DOHH2 (cell line): ENCODE measurements around the gene CD164L2.

Source experiments
- H3F3A ChIP-seq: fragments of 200-600 bp; sonication (generic), shearing (Covaris generic); 2 replicates; pipeline ENCODE4 v1.6.0; 2016; ENCODE audit warnings: antibody characterized with exemption, mild to moderate bottlenecking; ENCODE audit not compliant: control insufficient read depth, insufficient read depth
- H3K27ac ChIP-seq: fragments of 200-600 bp; sonication (generic); 2 replicates; pipeline ENCODE4 v1.5.1; 2014; ENCODE audit warnings: low read depth, mild to moderate bottlenecking, low read length, moderate library complexity
- H3K27me3 ChIP-seq: fragments of 200-600 bp; sonication (generic); 2 replicates; pipeline ENCODE4 v1.6.1; 2014; ENCODE audit warnings: mild to moderate bottlenecking, low read length, mixed read lengths; ENCODE audit not compliant: control insufficient read depth
- H3K36me3 ChIP-seq: fragments of 200-600 bp; sonication (generic); 2 replicates; pipeline ENCODE4 v1.6.1; 2014; ENCODE audit warnings: mild to moderate bottlenecking, low read length, moderate library complexity, mixed read lengths; ENCODE audit not compliant: control insufficient read depth
- H3K4me1 ChIP-seq: fragments of 200-600 bp; sonication (generic); 2 replicates; pipeline ENCODE4 v1.6.1; 2014; ENCODE audit warnings: mild to moderate bottlenecking, low read length, mixed read lengths; ENCODE audit not compliant: control insufficient read depth
- H3K4me2 ChIP-seq: fragments of 200-600 bp; sonication (generic); 2 replicates; pipeline ENCODE4 v1.6.0; 2014; ENCODE audit warnings: mild to moderate bottlenecking, low read length, moderate library complexity
- H3K4me3 ChIP-seq: fragments of 200-600 bp; sonication (generic); 2 replicates; pipeline ENCODE4 v1.5.1; 2014; ENCODE audit warnings: mild to moderate bottlenecking, low read length, mixed read lengths
- H3K79me2 ChIP-seq: fragments of 200-600 bp; sonication (generic); 2 replicates; pipeline ENCODE4 v1.6.1; 2014; ENCODE audit warnings: mild to moderate bottlenecking, low read length, mixed read lengths; ENCODE audit not compliant: control insufficient read depth
- H3K9me2 ChIP-seq: fragments of 200-600 bp; sonication (generic); replicated peaks from 2 replicates; pipeline ENCODE4 v1.6.1; 2014; ENCODE audit warnings: mild to moderate bottlenecking, low read length, mixed read lengths; ENCODE audit not compliant: control insufficient read depth
- H3K9me3 ChIP-seq: fragments of 200-600 bp; sonication (generic); 2 replicates; pipeline ENCODE4 v1.6.1; 2014; ENCODE audit warnings: antibody characterized with exemption, low read length, mixed read lengths; ENCODE audit not compliant: control insufficient read depth, insufficient read depth
- H4K20me1 ChIP-seq: fragments of 200-600 bp; sonication (generic); 2 replicates; pipeline ENCODE4 v1.6.0; 2014; ENCODE audit warnings: low read depth, mild to moderate bottlenecking, antibody characterized with exemption, low read length, moderate library complexity; ENCODE audit not compliant: control insufficient read depth, insufficient read depth
- EZH2phosphoT487 ChIP-seq: fragments of 200-600 bp; sonication (generic); IDR thresholded peaks from 2 replicates; pipeline ENCODE4 v1.6.1; 2017; ENCODE audit warnings: borderline replicate concordance, mild to moderate bottlenecking, antibody characterized with exemption, low read length, moderate library complexity, mixed read lengths
- TF ChIP-seq, protein P1 (sequence below): fragments of 200-600 bp; sonication (generic); IDR thresholded peaks from one replicate; pipeline ENCODE4 v1.5.1; 2014; ENCODE audit warnings: antibody characterized with exemption, mild to moderate bottlenecking, low read depth, low read length; ENCODE audit not compliant: poor library complexity, severe bottlenecking

The CD164L2 gene

DNA sequence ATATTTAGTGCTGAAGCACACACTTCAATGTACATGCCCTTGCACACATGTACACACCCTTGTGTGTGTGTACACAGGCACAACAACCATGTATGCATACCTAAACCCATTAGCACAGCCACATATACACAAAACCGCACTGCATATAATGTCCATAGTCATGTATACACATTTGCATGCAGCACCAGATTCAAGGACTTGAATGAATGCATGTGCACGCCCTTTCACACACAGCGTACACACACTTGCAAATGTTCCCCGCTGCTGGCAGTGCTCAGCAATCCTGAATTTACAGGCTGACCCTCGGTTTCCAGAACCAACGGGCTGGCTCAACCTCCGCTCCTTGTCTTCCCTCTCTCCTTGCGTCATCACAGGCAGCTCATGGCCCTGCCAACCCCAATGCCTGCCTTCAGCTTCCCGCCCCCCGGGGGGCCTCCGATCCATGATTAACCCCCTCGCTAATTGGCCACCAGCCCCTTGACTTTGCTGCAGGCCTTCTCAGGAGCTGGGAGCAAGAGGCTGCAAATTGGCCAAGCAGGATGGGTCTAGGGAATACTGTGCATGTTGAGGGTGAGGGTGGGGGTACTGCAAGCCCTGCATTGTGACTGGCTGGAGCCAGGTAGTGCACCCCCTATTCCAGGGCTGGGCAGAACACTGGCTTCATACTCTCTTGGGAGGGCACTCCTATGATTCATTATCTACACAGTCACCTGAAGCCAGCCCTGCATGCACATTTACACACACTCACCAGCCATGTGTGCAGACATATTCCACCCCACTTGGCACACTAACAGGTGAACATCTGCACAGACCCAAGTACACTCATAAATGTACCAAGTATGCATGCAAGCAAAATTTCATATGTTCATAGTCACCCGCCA lies 17.2 kb upstream of the CD164L2 start:
- Histone ChIP-seq H3F3A (0 out of 2 replicates have a peak, but pooled peaks cover 4% of the 10 kb centered on the region), H3K27me3 (no peaks in the 10 kb centered on the region), H3K4me3 (no peak overlapping the region), H3K9me2 (no peaks in the 10 kb centered on the region), H3K9me3 (no peaks in the 10 kb centered on the region), H3K4me1 (peaks cover 22% of the 10 kb centered on the region), H3K27ac (no peak overlapping the region), H3K36me3 (no peaks in the 10 kb centered on the region), H3K4me2 (no peak overlapping the region), H3K79me2 (no peaks in the 10 kb centered on the region), H4K20me1 (no peaks in the 10 kb centered on the region)
- TF ChIP-seq EZH2phosphoT487 = no peak
- TF ChIP-seq, protein P1, sequence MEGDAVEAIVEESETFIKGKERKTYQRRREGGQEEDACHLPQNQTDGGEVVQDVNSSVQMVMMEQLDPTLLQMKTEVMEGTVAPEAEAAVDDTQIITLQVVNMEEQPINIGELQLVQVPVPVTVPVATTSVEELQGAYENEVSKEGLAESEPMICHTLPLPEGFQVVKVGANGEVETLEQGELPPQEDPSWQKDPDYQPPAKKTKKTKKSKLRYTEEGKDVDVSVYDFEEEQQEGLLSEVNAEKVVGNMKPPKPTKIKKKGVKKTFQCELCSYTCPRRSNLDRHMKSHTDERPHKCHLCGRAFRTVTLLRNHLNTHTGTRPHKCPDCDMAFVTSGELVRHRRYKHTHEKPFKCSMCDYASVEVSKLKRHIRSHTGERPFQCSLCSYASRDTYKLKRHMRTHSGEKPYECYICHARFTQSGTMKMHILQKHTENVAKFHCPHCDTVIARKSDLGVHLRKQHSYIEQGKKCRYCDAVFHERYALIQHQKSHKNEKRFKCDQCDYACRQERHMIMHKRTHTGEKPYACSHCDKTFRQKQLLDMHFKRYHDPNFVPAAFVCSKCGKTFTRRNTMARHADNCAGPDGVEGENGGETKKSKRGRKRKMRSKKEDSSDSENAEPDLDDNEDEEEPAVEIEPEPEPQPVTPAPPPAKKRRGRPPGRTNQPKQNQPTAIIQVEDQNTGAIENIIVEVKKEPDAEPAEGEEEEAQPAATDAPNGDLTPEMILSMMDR = no peak

DNA sequence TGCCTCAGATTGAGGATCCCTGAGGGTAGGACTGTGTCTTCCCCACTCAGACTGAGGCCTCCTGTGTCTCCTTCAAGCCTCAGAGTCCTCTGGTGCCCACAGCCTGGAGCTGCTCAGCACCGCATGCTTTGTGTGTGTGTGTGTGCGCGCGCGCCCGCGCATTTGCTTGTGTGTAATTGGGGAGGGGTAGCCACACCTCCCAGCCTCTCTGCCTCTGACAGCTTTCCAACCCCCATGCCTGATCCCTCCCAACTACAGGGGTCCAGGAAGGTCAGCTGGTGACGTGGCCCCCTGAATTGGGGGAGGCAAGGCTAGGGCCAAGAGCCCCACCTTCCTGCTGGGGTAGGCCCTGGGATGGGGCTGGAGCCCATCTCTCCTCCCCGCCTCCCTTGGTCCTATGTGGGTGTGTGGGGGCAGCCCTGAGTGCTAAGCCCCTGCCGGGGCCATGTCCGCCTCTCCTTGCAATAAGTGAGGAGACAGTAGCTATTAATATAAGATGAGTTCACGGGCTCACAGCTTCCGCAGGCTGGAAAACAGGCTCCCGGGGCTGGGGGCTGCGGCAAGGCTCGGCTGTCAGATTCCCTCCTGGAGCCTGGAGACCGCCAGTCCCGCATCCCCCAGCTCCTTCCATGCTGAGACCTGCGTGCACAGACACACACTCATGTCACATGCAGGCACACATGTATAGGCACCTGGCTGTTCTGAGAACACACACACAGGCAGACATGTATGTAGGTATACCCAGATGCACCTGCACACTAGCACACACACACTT lies 16.3 kb upstream of the CD164L2 start:
- H3K27me3 ChIP-seq = no peaks in the 10 kb centered on the region
- H3K9me2 ChIP-seq = no peaks in the 10 kb centered on the region
- no peaks in the 10 kb centered on the region for H3K79me2 ChIP-seq
- no peak overlapping the region for H3K27ac ChIP-seq
- no peaks in the 10 kb centered on the region for H3K36me3 ChIP-seq
- no peaks in the 10 kb centered on the region for H3K9me3 ChIP-seq
- H3K4me1 ChIP-seq = peaks cover 21% of the 10 kb centered on the region
- H4K20me1 ChIP-seq = no peaks in the 10 kb centered on the region
- no peak overlapping the region for H3K4me2 ChIP-seq
- H3K4me3 ChIP-seq = no peak overlapping the region
- TF ChIP-seq EZH2phosphoT487 = no peak
- TF ChIP-seq, protein P1 = no peak
- 0 out of 2 replicates have a peak, but pooled peaks cover 4% of the 10 kb centered on the region for H3F3A ChIP-seq

DNA sequence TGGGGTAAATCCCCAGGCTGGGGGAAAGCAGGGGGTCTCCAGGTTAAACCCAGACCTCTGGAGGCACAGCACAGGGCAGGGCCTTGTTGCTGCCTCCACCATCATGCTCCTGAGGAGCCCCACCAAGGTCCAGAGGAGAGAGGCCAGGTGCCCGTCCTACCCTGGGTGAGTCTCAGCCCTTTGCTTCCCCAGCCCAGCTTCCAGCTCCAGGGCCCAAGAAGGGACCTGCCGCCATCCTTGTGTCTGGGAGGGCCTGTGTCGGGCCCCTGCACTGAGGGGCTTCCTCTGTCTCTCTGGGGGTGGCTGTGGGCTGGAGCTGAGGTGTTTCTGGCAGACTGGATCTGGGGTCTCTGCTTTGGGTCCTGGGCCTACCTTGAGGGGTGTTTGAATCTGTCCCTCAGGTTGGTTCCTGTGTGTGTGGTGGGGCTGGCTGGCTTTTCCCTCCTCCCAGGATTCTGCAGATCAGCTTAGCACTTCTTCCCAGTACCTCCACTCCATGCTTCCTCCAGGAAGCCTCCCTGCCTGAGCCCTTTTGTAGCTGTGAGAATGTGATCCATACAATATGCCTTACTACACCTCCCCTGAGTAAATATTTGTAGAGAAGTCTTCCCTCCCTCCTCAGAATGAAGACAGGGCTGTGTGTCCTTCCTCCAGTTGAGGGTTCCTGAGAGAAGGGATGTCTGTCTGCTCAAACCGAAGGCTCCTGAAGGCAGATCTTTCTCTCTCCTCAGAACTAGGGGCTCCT lies 15.4 kb upstream of the CD164L2 start:
- no peaks in the 10 kb centered on the region for H3K9me2 ChIP-seq
- peaks cover 12% of the 10 kb centered on the region for H3K4me1 ChIP-seq
- H3K27me3 ChIP-seq = no peaks in the 10 kb centered on the region
- 0 out of 2 replicates have a peak, but pooled peaks cover 4% of the 10 kb centered on the region for H3F3A ChIP-seq
- TF ChIP-seq EZH2phosphoT487 = no peak
- TF ChIP-seq, protein P1 = no peak
- no peak overlapping the region for H3K4me3 ChIP-seq
- no peaks in the 10 kb centered on the region for H3K36me3 ChIP-seq
- H3K27ac ChIP-seq = no peak overlapping the region
- no peak overlapping the region for H3K4me2 ChIP-seq
- H4K20me1 ChIP-seq = no peaks in the 10 kb centered on the region
- H3K79me2 ChIP-seq = no peaks in the 10 kb centered on the region
- H3K9me3 ChIP-seq = no peaks in the 10 kb centered on the region
